Tibial nerve (tissue), 4 donors: ENCODE measurements around the gene FEM1C. TPM values are rescaled to one million over a fixed set of nuclear protein-coding genes. Genes with fewer than 3 reads are reported as not detected.

ENCODE experiments used
- DNase-seq, 2 donors: peaks; one replicate each; pipeline ENCODE4 v3.0.0-alpha.2; 2019; ENCODE audit warnings: low spot score in 2 of 2
- H3K27ac ChIP-seq, 4 donors: fragments of 200-600 bp; sonication (generic) in 3 of 4; one replicate each; pipeline ENCODE4 v1.5.1; 2017 to 2019; ENCODE audit warnings: mild to moderate bottlenecking in 1 of 4
- H3K27me3 ChIP-seq, 2 donors: fragments of 200-600 bp; sonication (generic) in 1 of 2; one replicate each; pipeline versions ENCODE4 v1.5.1 to v1.6.0; 2017 to 2019
- H3K36me3 ChIP-seq, 3 donors: fragments of 200-600 bp; sonication (generic); one replicate each; pipeline ENCODE4 v1.5.1; 2018 to 2019
- H3K4me1 ChIP-seq, 4 donors: fragments of 200-600 bp; sonication (generic) in 3 of 4; one replicate each; pipeline ENCODE4 v1.5.1; 2017 to 2019
- H3K4me3 ChIP-seq, 4 donors: fragments of 200-600 bp; sonication (generic) in 3 of 4; one replicate each; pipeline ENCODE4 v1.5.1; 2017 to 2019; ENCODE audit warnings: mild to moderate bottlenecking in 1 of 4, moderate library complexity in 1 of 4
- H3K9me3 ChIP-seq, 4 donors: fragments of 200-600 bp; sonication (generic) in 3 of 4; one replicate each; pipeline ENCODE4 v1.5.1; 2017 to 2019
- EP300 ChIP-seq, 2 donors: sonication (generic); formaldehyde crosslinking; IDR thresholded peaks; one replicate each; pipeline ENCODE4 v1.6.1; 2017; ENCODE audit warnings: antibody characterized with exemption in 2 of 2, mild to moderate bottlenecking in 1 of 2
- POLR2A ChIP-seq, 2 donors: fragments of 450-650 bp; IDR thresholded peaks; one replicate each; pipeline ENCODE4 v1.6.1; 2017; ENCODE audit warnings: antibody characterized with exemption in 2 of 2, mild to moderate bottlenecking in 2 of 2, moderate library complexity in 2 of 2
- WGBS, 2 donors: methylation state at CpG; one replicate each; pipeline ENCODE4 v1.1.5; 2018; 5-methylcytosine and 5-hydroxymethylcytosine counted together
- total RNA-seq, 4 donors: library from RNA; depleted of rRNA; stranded (reverse); fragments of >200 nt; gene quantifications; one replicate each; pipeline ENCODE4 v1.1.0, GENCODE V29; 2016
- TF ChIP-seq, protein P1 (sequence below), 5 experiments: fragments of 200-600 bp in 3 of 5; fragments of 450-650 bp in 2 of 5; sonication (generic) in 3 of 5; IDR thresholded peaks; one replicate each; pipeline ENCODE4 v1.5.1; 2016 to 2019; ENCODE audit warnings: antibody characterized with exemption in 5 of 5, mild to moderate bottlenecking in 3 of 5, moderate library complexity in 2 of 5

FEM1C gene
- 10 to 100 TPM; 16.9 to 24.5 (median 20.3) TPM for total RNA-seq

- Histone ChIP-seq H3K27me3 (no peaks in the 10 kb centered on the region), H3K27ac (peak within 1 kb of the TSS; percentile 97 to 100 (median 100)), H3K4me3 (peak within 1 kb of the TSS; percentile 70 to 96 (median 90)), H3K36me3 (no peaks in the 10 kb centered on the region), H3K4me1 (peaks cover 0 to 36% (median 25%) of the 10 kb centered on the region in 4 donors), H3K9me3 (peaks cover 0 to 17% (median 0%) of the 10 kb centered on the region in 4 donors)
- DNase-seq, result peak; percentile 95 to 97
- 1% methylated on average over 16 to 82 of the region's 82 CpGs for WGBS, 2 donors
- TF ChIP-seq POLR2A (IDR thresholded peaks at IDR 0.05) (peak; percentile 100), EP300 (IDR thresholded peaks at IDR 0.05) (peak; percentile 69 to 100)
- TF ChIP-seq, protein P1, sequence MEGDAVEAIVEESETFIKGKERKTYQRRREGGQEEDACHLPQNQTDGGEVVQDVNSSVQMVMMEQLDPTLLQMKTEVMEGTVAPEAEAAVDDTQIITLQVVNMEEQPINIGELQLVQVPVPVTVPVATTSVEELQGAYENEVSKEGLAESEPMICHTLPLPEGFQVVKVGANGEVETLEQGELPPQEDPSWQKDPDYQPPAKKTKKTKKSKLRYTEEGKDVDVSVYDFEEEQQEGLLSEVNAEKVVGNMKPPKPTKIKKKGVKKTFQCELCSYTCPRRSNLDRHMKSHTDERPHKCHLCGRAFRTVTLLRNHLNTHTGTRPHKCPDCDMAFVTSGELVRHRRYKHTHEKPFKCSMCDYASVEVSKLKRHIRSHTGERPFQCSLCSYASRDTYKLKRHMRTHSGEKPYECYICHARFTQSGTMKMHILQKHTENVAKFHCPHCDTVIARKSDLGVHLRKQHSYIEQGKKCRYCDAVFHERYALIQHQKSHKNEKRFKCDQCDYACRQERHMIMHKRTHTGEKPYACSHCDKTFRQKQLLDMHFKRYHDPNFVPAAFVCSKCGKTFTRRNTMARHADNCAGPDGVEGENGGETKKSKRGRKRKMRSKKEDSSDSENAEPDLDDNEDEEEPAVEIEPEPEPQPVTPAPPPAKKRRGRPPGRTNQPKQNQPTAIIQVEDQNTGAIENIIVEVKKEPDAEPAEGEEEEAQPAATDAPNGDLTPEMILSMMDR (IDR thresholded peaks at IDR 0.05), result peak in 1 of 5 experiments; percentile 50
These were observed at the start of gene FEM1C for GRCh38 chr5:115544436-115545350. FEM1C (minus strand) TSS chr5:115544775; CDS start chr5:115543493, 1,282 bp downstream.

GRCh38 chr5:115589043-115589442 is 44.5 kb upstream of the FEM1C start:
- H3K36me3 ChIP-seq, result no peaks in the 10 kb centered on the region
- H3K27me3 ChIP-seq, result no peaks in the 10 kb centered on the region
- H3K4me1 ChIP-seq, result peaks cover 0 to 4% (median 0%) of the 10 kb centered on the region in 4 donors
- H3K4me3 ChIP-seq, result no peak overlapping the region
- H3K9me3 ChIP-seq, result no peaks in the 10 kb centered on the region
- WGBS, 2 donors, result 82 to 88% methylated on average over 3 of the region's 3 CpGs
- H3K27ac ChIP-seq, result no peak overlapping the region
- TF ChIP-seq EP300 (IDR thresholded peaks at IDR 0.05) (no peak), POLR2A (IDR thresholded peaks at IDR 0.05) (no peak)
- TF ChIP-seq, protein P1 (IDR thresholded peaks at IDR 0.05), result no peak
- DNase-seq, result no peak

DNA sequence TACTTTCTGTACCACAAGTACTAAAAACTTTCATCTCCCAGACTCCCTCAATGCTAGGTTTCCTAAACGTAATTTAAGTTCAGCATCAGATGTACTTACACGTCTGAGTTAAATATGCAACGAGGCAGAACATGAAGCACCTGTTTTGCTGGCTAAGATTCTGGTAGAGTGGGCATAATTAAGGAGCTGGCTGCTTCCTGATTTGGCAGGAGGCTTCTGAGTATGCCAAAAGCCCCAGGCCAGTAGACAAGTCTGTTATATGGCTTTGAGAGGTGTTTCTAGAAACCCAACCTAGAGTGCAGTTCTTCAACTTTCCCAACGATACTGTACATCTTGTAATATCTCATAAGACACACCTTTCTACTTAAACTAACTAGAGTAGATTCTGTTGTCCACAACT is 44.1 kb upstream of the FEM1C start:
- Histone ChIP-seq H3K27ac (no peak overlapping the region), H3K36me3 (no peaks in the 10 kb centered on the region), H3K4me3 (no peak overlapping the region), H3K27me3 (no peaks in the 10 kb centered on the region), H3K4me1 (peaks cover 0 to 3% (median 0%) of the 10 kb centered on the region in 4 donors), H3K9me3 (no peaks in the 10 kb centered on the region)
- TF ChIP-seq EP300 (IDR thresholded peaks at IDR 0.05), result no peak
- TF ChIP-seq POLR2A (IDR thresholded peaks at IDR 0.05), result no peak
- TF ChIP-seq, protein P1 (IDR thresholded peaks at IDR 0.05), result no peak
- DNase-seq, result no peak
- 79 to 83% methylated on average over 4 of the region's 4 CpGs for WGBS, 2 donors

DNA sequence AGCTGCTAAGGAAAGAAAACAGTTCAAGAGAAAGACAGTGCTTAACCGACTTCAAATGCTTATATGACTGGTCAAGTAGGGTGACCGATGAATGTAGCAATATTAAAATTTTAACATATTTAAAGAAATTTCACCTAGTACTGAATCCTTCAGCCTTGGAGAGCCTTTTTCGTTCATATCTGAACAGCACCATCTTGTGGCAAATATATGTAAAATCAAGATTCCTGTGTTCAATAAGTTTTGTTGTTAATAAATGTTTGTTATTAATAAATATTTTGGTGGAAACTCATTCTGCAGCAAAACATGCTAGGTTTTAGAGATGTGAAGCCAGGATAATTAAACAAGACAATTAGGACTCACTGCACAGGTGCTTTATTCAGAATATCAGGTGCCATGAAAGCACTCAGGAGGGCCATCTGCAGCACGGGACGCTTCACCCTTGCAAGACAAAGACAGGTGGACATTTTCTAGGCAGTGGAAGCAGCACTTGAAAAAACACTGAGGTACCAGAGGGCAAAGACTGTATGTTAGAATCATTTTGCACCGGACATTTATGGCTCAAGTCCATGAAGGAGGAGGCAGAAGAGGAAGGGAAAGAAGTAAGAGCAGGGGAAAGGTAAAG is 42.1 kb upstream of the FEM1C start:
- H3K4me3 ChIP-seq, result no peak overlapping the region
- H3K36me3 ChIP-seq, result no peaks in the 10 kb centered on the region
- no peak for DNase-seq
- H3K9me3 ChIP-seq, result no peaks in the 10 kb centered on the region
- TF ChIP-seq, protein P1 (IDR thresholded peaks at IDR 0.05), result peak; percentile 46 to 66 (median 58)
- no peak for TF ChIP-seq POLR2A (IDR thresholded peaks at IDR 0.05)
- TF ChIP-seq EP300 (IDR thresholded peaks at IDR 0.05), result no peak
- no peaks in the 10 kb centered on the region for H3K27me3 ChIP-seq
- H3K27ac ChIP-seq, result no peak overlapping the region
- H3K4me1 ChIP-seq, result peaks cover 0 to 3% (median 0%) of the 10 kb centered on the region in 4 donors
- 44 to 54% methylated on average over 6 of the region's 6 CpGs for WGBS, 2 donors
